ENCODE measurements around the gene ITGA2B. TPM values are rescaled to one million over a fixed set of nuclear protein-coding genes. Genes with fewer than 3 reads are reported as not detected.

The ITGA2B gene
- total RNA-seq, 1 experiment from 2014 or later = 8.3 TPM

GRCh38 chr17:44359458-44360143 is 29.8 kb downstream of the ITGA2B start:
- H3K27ac Mint-ChIP-seq = peak overlapping the region in 1 of 3 experiments; percentile 49; a peak in 1 of 7 replicates
- H3K36me3 Mint-ChIP-seq (ENCODE audit: insufficient read depth in 1 of 3, low read depth in 3 of 3) = peaks cover 0 to 15% (median 9%) of the 10 kb centered on the region in 3 experiments; a peak in 5 of 7 replicates
- no peak overlapping the region for H2AK5ac ChIP-seq (ENCODE audit: insufficient read length, low read length)
- no peak overlapping the region for H3K27ac ChIP-seq (ENCODE audit: insufficient read length, low read depth, low read length)
- H3K79me2 ChIP-seq (ENCODE audit: insufficient read depth, low read length) = no peaks in the 10 kb centered on the region
- no peak overlapping the region for H2BK15ac ChIP-seq (ENCODE audit: low read depth, low read length)
- peaks cover 22 to 36% of the 10 kb centered on the region in 2 experiments for H3K4me1 Mint-ChIP-seq
- H3K4me1 ChIP-seq (ENCODE audit: insufficient read depth, low read length) = peaks cover 12% of the 10 kb centered on the region
- H3K4me2 ChIP-seq (ENCODE audit: insufficient read depth, insufficient read length, low read length) = no peak overlapping the region
- no peak overlapping the region for H4K5ac ChIP-seq (ENCODE audit: insufficient read length, low read depth, low read length)
- H3K9me3 Mint-ChIP-seq = no peaks in the 10 kb centered on the region
- no peak for DNase-seq
- H2BK12ac ChIP-seq (ENCODE audit: insufficient read length, low read depth, low read length) = no peak overlapping the region
- H3K18ac ChIP-seq (ENCODE audit: insufficient read length, low read depth, low read length) = no peak overlapping the region
- H3K56ac ChIP-seq (ENCODE audit: insufficient read length, low read depth, low read length) = no peak overlapping the region
- H2BK120ac ChIP-seq (ENCODE audit: low read depth, low read length, poor library complexity, severe bottlenecking) = no peak overlapping the region
- no peak overlapping the region for H3K4ac ChIP-seq (ENCODE audit: low read depth, low read length)
- no peaks in the 10 kb centered on the region for H4K20me1 ChIP-seq (ENCODE audit: control insufficient read depth, insufficient read depth, insufficient read length)
- peaks cover 8% of the 10 kb centered on the region for H3K27me3 Mint-ChIP-seq (ENCODE audit: low read depth)
- H3T11ph ChIP-seq (ENCODE audit: low read length) = no peak overlapping the region
- H3K27me3 ChIP-seq (ENCODE audit: insufficient read depth, low read length) = no peaks in the 10 kb centered on the region
- no peak overlapping the region for H3K23ac ChIP-seq (ENCODE audit: insufficient read length, low read depth, low read length)
- no peak overlapping the region for H3K14ac ChIP-seq (ENCODE audit: insufficient read depth, low read length)
- H3K9ac ChIP-seq (ENCODE audit: extremely low read depth, insufficient read length, low read length) = no peak overlapping the region
- no peak overlapping the region for H4K91ac ChIP-seq (ENCODE audit: insufficient read length, low read depth, low read length)
- no CpG with 5 or more reads among the region's 14 CpGs for WGBS (ENCODE audit: extremely low coverage, insufficient read length, low lambda C conversion rate)
- no peak overlapping the region for H2BK5ac ChIP-seq (ENCODE audit: insufficient read length, low read length)
- no peak overlapping the region for H2AFZ ChIP-seq (ENCODE audit: low read length)
- H3K4me3 Mint-ChIP-seq = no peak overlapping the region
- H3K23me2 ChIP-seq (ENCODE audit: insufficient read length, low read depth, low read length, poor library complexity, severe bottlenecking) = peaks cover 13% of the 10 kb centered on the region
- H2BK20ac ChIP-seq (ENCODE audit: low read depth, low read length, poor library complexity, severe bottlenecking) = no peak overlapping the region
- H3K79me1 ChIP-seq (ENCODE audit: insufficient read depth, low read depth, low read length, poor library complexity, severe bottlenecking) = no peaks in the 10 kb centered on the region
- no peaks in the 10 kb centered on the region for H3K9me3 ChIP-seq (ENCODE audit: control insufficient read depth, low read depth, low read length)
- H4K8ac ChIP-seq (replicated peaks; ENCODE audit: insufficient read length, low read depth, low read length) = no peak overlapping the region
- TF ChIP-seq CTCF (conservative IDR thresholded peaks at IDR 0.05) = no peak

All from H9 (cell line).